SK-N-SH (cell line): Measurements from ENCODE around the gene MTIF2. TPM values are rescaled to one million over a fixed set of nuclear protein-coding genes. Genes with fewer than 3 reads are reported as not detected.

Experiments
- CTCF ChIA-PET: fragments of 300-600, 350-600 bp; formaldehyde crosslinking; extraction: SDS; loops from one replicate; lab custom pipeline; 2021; lab: Yijun Ruan, JAX
- POLR2A ChIA-PET: fragments of 350-600 bp; sonication (Branson Sonifier 250); formaldehyde crosslinking; extraction: SDS; loops from one replicate; lab custom pipeline; 2020; ENCODE audit warnings: antibody characterized with exemption, inconsistent platforms; lab: Yijun Ruan, JAX
- DNase-seq: peaks from one replicate; pipeline ENCODE4 v3.0.0; 2012
- H2AFZ ChIP-seq: fragments of 200-600 bp; sonication (generic); 2 replicates; pipeline ENCODE4 v1.8.1; 2016; ENCODE audit warnings: antibody characterized with exemption, mild to moderate bottlenecking, low read depth
- H3F3A ChIP-seq: fragments of 200-600 bp; sonication (generic); replicated peaks from 2 replicates; pipeline ENCODE3; 2016; ENCODE audit warnings: antibody characterized with exemption, mild to moderate bottlenecking; ENCODE audit not compliant: insufficient read depth
- H3K27ac ChIP-seq, 2 experiments: fragments of 200-500 bp in 1 of 2; fragments of 200-600 bp in 1 of 2; sonication (Bioruptor generic) in 1 of 2; sonication (generic), shearing (Covaris generic) in 1 of 2; 2 replicates each; pipeline versions ENCODE4 v1.5.1 to v1.6.1; 2014 to 2016; ENCODE audit warnings: low read depth in 2 of 2, inconsistent platforms in 1 of 2, low read length in 1 of 2, mild to moderate bottlenecking in 1 of 2, mixed read lengths in 1 of 2
- H3K27me3 ChIP-seq: fragments of 200-600 bp; sonication (generic), shearing (Covaris generic); 2 replicates; pipeline ENCODE4 v1.6.1; 2016; ENCODE audit warnings: mixed run types; ENCODE audit not compliant: insufficient read depth
- H3K36me3 ChIP-seq, 2 experiments: fragments of 200-500 bp in 1 of 2; fragments of 200-600 bp in 1 of 2; sonication (Bioruptor generic) in 1 of 2; sonication (generic) in 1 of 2; replicated peaks in 1 of 2; 2 replicates each; pipeline versions ENCODE3 to v1.5.1; 2014 to 2016; ENCODE audit warnings: low read length in 1 of 2, mild to moderate bottlenecking in 1 of 2; ENCODE audit not compliant: insufficient read depth in 2 of 2, control insufficient read depth in 1 of 2
- H3K4me1 ChIP-seq, 2 experiments: fragments of 200-500 bp in 1 of 2; fragments of 200-600 bp in 1 of 2; sonication (Bioruptor generic) in 1 of 2; sonication (generic), shearing (Covaris generic) in 1 of 2; 2 replicates each; pipeline versions ENCODE4 v1.5.1 to v1.6.1; 2014 to 2016; ENCODE audit warnings: low read depth in 1 of 2, low read length in 1 of 2, mixed run types in 1 of 2; ENCODE audit not compliant: insufficient read depth in 2 of 2, control insufficient read depth in 1 of 2
- H3K4me2 ChIP-seq: fragments of 200-600 bp; sonication (generic), shearing (Covaris generic); 2 replicates; pipeline ENCODE4 v1.6.1; 2017; ENCODE audit warnings: mixed run types
- H3K4me3 ChIP-seq, 2 experiments: fragments of 200-500 bp in 1 of 2; fragments of 200-600 bp in 1 of 2; sonication (Bioruptor generic) in 1 of 2; sonication (generic), shearing (Covaris generic) in 1 of 2; 2 replicates each; pipeline versions ENCODE4 v1.5.1 to v1.8.1; 2014 to 2016; ENCODE audit warnings: low read depth in 2 of 2, inconsistent platforms in 1 of 2, low read length in 1 of 2, mild to moderate bottlenecking in 1 of 2, mixed read lengths in 1 of 2, moderate library complexity in 1 of 2
- H3K79me2 ChIP-seq: fragments of 200-600 bp; sonication (generic); 2 replicates; pipeline ENCODE4 v1.8.1; 2017; ENCODE audit warnings: mild to moderate bottlenecking; ENCODE audit not compliant: insufficient read depth
- H3K9ac ChIP-seq: fragments of 200-600 bp; sonication (generic); 2 replicates; pipeline ENCODE4 v1.6.1; 2017; ENCODE audit warnings: mixed run types
- H3K9me2 ChIP-seq: fragments of 200-600 bp; sonication (generic); 2 replicates; pipeline ENCODE4 v1.6.1; 2017; ENCODE audit warnings: mixed run types
- H3K9me3 ChIP-seq: fragments of 200-600 bp; sonication (generic); 2 replicates; pipeline ENCODE4 v1.6.1; 2017; ENCODE audit warnings: mixed run types, mild to moderate bottlenecking, moderate library complexity
- H4K20me1 ChIP-seq: fragments of 200-600 bp; sonication (generic); 2 replicates; pipeline ENCODE4 v1.6.1; 2017; ENCODE audit warnings: mild to moderate bottlenecking, mixed run types; ENCODE audit not compliant: insufficient read depth
- EP300 ChIP-seq, 2 experiments: IDR thresholded peaks; 2 replicates each; pipeline versions ENCODE4 v1.4.0 to v1.6.1; 2012; ENCODE audit warnings: borderline replicate concordance in 1 of 2, low read depth in 1 of 2, low read length in 1 of 2
- FOSL2 ChIP-seq: IDR thresholded peaks from 2 replicates; pipeline ENCODE4 v1.4.0; 2012; ENCODE audit warnings: low read depth, mild to moderate bottlenecking, moderate library complexity, borderline replicate concordance
- FOXM1 ChIP-seq: IDR thresholded peaks from 2 replicates; pipeline ENCODE4 v1.4.0; 2012; ENCODE audit warnings: low read depth, mild to moderate bottlenecking
- GATA2 ChIP-seq: sonication (generic); formaldehyde crosslinking; IDR thresholded peaks from 2 replicates; pipeline ENCODE4 v1.5.0; 2020; ENCODE audit warnings: mild to moderate bottlenecking, missing genetic modification reagents
- MEF2A ChIP-seq: IDR thresholded peaks from 2 replicates; pipeline ENCODE4 v1.4.0; 2012; ENCODE audit warnings: low read depth, borderline replicate concordance
- MXI1 ChIP-seq: IDR thresholded peaks from 2 replicates; pipeline ENCODE4 v1.6.1; 2012; ENCODE audit warnings: mild to moderate bottlenecking, low read depth, low read length, improper control_type of control experiment
- NFIC ChIP-seq: IDR thresholded peaks from 2 replicates; pipeline ENCODE4 v1.4.0; 2012; ENCODE audit warnings: borderline replicate concordance
- NRF1 ChIP-seq: IDR thresholded peaks from 2 replicates; pipeline ENCODE4 v1.6.1; 2012; ENCODE audit warnings: low read depth, mild to moderate bottlenecking, low read length
- POLR2AphosphoS5 ChIP-seq: IDR thresholded peaks from 2 replicates; pipeline ENCODE4 v1.6.1; 2012; ENCODE audit warnings: low read depth, low read length
- RFX5 ChIP-seq: IDR thresholded peaks from 2 replicates; pipeline ENCODE4 v1.6.1; 2012; ENCODE audit warnings: mild to moderate bottlenecking, improper control_type of control experiment, low read length
- SIN3A ChIP-seq: IDR thresholded peaks from 2 replicates; pipeline ENCODE4 v1.6.1; 2012; ENCODE audit warnings: low read depth, mild to moderate bottlenecking, low read length, moderate library complexity, borderline replicate concordance
- TCF12 ChIP-seq: IDR thresholded peaks from 2 replicates; pipeline ENCODE4 v1.4.0; 2012
- WGBS: methylation state at CpG from one replicate; pipeline ENCODE4 v1.1.6; 2017; ENCODE audit warnings: low lambda C conversion rate; 5-methylcytosine and 5-hydroxymethylcytosine counted together
- polyA plus RNA-seq, 3 experiments: library from polyadenylated mRNA; depleted of rRNA; stranded (reverse); fragments of >200 nt; gene quantifications; 2 replicates each; pipeline ENCODE4 v1.2.3, GENCODE V29; 2012
- TF ChIP-seq, protein P1 (sequence below): fragments of 150-350 bp; IDR thresholded peaks from 2 replicates; pipeline ENCODE4 v1.6.1; 2016; ENCODE audit warnings: mild to moderate bottlenecking, low read depth, low read length
- TF ChIP-seq, protein P2 (sequence below): IDR thresholded peaks from 2 replicates; pipeline ENCODE4 v1.6.1; 2012; ENCODE audit warnings: mild to moderate bottlenecking, low read depth, low read length, moderate library complexity
- TF ChIP-seq, protein P3 (sequence below): fragments of 150-350 bp; IDR thresholded peaks from 2 replicates; pipeline ENCODE4 v1.6.1; 2017; ENCODE audit warnings: antibody characterized with exemption, low read length, low read depth, borderline replicate concordance
- TF ChIP-seq, protein P4 (sequence below): IDR thresholded peaks from 2 replicates; pipeline ENCODE4; 2012

The MTIF2 gene
- polyA plus RNA-seq, 1 of the 3 experiments (the other 2 are of a cell fraction): 12.9 TPM

DNA sequence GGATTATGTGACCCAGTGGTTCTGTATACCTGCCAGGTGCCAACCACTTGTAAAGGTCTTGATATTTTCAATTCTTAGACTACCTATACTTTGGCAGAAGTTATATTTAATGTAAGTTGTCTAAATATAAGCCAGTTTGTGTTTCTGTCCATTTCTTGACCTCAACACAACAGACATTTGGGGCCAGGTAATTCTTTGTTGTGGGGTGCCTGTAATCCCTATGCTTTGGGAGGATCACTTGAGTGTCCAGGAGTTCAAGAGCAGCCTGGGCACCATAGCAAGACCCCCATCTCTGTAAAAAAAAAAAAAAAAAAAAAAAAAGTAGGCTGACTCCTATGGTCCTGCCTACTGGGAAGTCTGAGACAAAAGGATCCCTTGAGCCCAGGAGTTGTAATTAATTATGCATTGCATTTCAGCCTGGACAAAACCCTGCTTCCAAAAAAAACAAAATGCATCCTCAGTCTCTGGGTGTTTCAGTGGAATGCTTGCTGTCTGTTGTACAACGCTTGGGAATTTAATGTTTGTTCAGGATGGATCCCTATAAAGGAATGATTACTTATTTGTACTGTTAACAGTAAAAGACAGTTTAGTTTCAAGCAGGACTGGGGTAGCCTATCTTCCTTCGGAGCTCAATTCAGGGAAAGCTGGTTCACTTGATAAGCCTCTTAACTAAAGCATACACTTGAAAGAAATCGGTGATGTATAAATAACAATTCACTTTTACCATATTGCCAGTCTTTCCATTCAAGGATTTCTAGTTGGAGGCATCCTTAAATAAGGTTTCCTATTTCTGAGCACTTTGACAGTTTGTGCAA, 33.1 kb downstream of the MTIF2 start:
- no peak overlapping the region for H3K4me2 ChIP-seq
- no peaks in the 10 kb centered on the region for H3K9me3 ChIP-seq
- no peak overlapping the region for H3K27ac ChIP-seq
- 92% methylated on average over 3 of the region's 3 CpGs for WGBS
- TF ChIP-seq EP300 (IDR thresholded peaks at IDR 0.05; ENCODE audit: borderline replicate concordance in 1 of 2, low read depth in 1 of 2, low read length in 1 of 2) (no peak), MXI1 (no peak), RFX5 (no peak)
- TF ChIP-seq, protein P1, sequence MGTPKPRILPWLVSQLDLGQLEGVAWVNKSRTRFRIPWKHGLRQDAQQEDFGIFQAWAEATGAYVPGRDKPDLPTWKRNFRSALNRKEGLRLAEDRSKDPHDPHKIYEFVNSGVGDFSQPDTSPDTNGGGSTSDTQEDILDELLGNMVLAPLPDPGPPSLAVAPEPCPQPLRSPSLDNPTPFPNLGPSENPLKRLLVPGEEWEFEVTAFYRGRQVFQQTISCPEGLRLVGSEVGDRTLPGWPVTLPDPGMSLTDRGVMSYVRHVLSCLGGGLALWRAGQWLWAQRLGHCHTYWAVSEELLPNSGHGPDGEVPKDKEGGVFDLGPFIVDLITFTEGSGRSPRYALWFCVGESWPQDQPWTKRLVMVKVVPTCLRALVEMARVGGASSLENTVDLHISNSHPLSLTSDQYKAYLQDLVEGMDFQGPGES: no peak
- H3K27me3 ChIP-seq: no peaks in the 10 kb centered on the region
- H3K36me3 ChIP-seq: peaks cover 55 to 65% of the 10 kb centered on the region in 2 experiments
- CTCF ChIA-PET: no interaction called here
- H3K9ac ChIP-seq: peak overlapping the region; percentile 4; the same call in 1 of the 2 replicates
- POLR2A ChIA-PET: no interaction called here
- no peak overlapping the region for H3K4me3 ChIP-seq
- DNase-seq: no peak
- H3K4me1 ChIP-seq: peaks cover 12 to 13% of the 10 kb centered on the region in 2 experiments; a peak in 3 of 4 replicates
- peaks cover 12% of the 10 kb centered on the region; the same call in 1 of the 2 replicates for H4K20me1 ChIP-seq
- H3K79me2 ChIP-seq: peaks cover 40% of the 10 kb centered on the region
- no peaks in the 10 kb centered on the region for H3K9me2 ChIP-seq
- H2AFZ ChIP-seq: no peak overlapping the region
- H3F3A ChIP-seq: peaks cover 60% of the 10 kb centered on the region

DNA sequence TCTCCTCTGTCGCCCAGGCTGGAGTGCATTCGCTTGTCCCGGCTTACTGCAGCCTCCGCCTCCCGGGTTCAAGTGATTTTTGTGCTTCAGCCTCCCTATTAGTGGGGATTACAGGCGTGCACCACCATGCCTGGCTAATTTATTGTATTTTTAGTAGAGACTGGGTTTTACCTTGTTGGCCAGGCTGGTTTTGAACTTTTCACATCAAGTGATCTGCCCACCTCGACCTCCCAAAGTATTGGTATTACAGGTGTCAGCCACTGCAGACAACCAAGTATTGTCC, 35.4 kb downstream of the MTIF2 start:
- no peaks in the 10 kb centered on the region for H3K27me3 ChIP-seq

More for the DNA sequence above, 35.4 kb downstream of the MTIF2 start:
- H3K9ac ChIP-seq: peak overlapping the region; percentile 98
- peak overlapping the region; percentile 90 for H3K4me2 ChIP-seq
- peaks cover 58% of the 10 kb centered on the region for H3K79me2 ChIP-seq
- POLR2A ChIA-PET: no interaction called here
- H3K4me3 ChIP-seq: peak overlapping the region; percentile 93 to 98
- 37% methylated on average over 7 of the region's 7 CpGs for WGBS
- H3F3A ChIP-seq: peaks cover 47% of the 10 kb centered on the region
- no peaks in the 10 kb centered on the region for H3K9me2 ChIP-seq
- no peaks in the 10 kb centered on the region for H3K9me3 ChIP-seq
- peaks cover 12 to 13% of the 10 kb centered on the region in 2 experiments; a peak in 3 of 4 replicates for H3K4me1 ChIP-seq
- peaks cover 12% of the 10 kb centered on the region; the same call in 1 of the 2 replicates for H4K20me1 ChIP-seq
- H2AFZ ChIP-seq: no peak overlapping the region
- peaks cover 42 to 46% of the 10 kb centered on the region in 2 experiments for H3K36me3 ChIP-seq
- CTCF ChIA-PET: no interaction called here
- H3K27ac ChIP-seq: peak overlapping the region in 1 of 2 experiments; percentile 95; a peak in 1 of 4 replicates
- TF ChIP-seq SIN3A (no peak), FOXM1 (no peak), MEF2A (no peak), NRF1 (no peak), FOSL2 (no peak), NFIC (no peak), GATA2 (no peak), TCF12 (no peak), POLR2AphosphoS5 (no peak), MXI1 (no peak)
- TF ChIP-seq, protein P2, sequence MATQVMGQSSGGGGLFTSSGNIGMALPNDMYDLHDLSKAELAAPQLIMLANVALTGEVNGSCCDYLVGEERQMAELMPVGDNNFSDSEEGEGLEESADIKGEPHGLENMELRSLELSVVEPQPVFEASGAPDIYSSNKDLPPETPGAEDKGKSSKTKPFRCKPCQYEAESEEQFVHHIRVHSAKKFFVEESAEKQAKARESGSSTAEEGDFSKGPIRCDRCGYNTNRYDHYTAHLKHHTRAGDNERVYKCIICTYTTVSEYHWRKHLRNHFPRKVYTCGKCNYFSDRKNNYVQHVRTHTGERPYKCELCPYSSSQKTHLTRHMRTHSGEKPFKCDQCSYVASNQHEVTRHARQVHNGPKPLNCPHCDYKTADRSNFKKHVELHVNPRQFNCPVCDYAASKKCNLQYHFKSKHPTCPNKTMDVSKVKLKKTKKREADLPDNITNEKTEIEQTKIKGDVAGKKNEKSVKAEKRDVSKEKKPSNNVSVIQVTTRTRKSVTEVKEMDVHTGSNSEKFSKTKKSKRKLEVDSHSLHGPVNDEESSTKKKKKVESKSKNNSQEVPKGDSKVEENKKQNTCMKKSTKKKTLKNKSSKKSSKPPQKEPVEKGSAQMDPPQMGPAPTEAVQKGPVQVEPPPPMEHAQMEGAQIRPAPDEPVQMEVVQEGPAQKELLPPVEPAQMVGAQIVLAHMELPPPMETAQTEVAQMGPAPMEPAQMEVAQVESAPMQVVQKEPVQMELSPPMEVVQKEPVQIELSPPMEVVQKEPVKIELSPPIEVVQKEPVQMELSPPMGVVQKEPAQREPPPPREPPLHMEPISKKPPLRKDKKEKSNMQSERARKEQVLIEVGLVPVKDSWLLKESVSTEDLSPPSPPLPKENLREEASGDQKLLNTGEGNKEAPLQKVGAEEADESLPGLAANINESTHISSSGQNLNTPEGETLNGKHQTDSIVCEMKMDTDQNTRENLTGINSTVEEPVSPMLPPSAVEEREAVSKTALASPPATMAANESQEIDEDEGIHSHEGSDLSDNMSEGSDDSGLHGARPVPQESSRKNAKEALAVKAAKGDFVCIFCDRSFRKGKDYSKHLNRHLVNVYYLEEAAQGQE: no peak
- TF ChIP-seq, protein P3, sequence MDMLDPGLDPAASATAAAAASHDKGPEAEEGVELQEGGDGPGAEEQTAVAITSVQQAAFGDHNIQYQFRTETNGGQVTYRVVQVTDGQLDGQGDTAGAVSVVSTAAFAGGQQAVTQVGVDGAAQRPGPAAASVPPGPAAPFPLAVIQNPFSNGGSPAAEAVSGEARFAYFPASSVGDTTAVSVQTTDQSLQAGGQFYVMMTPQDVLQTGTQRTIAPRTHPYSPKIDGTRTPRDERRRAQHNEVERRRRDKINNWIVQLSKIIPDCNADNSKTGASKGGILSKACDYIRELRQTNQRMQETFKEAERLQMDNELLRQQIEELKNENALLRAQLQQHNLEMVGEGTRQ: no peak
- TF ChIP-seq, protein P4, sequence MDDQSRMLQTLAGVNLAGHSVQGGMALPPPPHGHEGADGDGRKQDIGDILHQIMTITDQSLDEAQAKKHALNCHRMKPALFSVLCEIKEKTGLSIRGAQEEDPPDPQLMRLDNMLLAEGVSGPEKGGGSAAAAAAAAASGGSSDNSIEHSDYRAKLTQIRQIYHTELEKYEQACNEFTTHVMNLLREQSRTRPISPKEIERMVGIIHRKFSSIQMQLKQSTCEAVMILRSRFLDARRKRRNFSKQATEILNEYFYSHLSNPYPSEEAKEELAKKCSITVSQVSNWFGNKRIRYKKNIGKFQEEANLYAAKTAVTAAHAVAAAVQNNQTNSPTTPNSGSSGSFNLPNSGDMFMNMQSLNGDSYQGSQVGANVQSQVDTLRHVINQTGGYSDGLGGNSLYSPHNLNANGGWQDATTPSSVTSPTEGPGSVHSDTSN: no peak
- TF ChIP-seq, protein P1: no peak
- no peak for DNase-seq
